Activated CD4-positive, CD25-positive, alpha-beta regulatory T cell treated with anti-CD3 and anti-CD28 coated beads, Interleukin-2, amount 50 U/mL, for 16 hours (primary cell): ENCODE measurements around the gene GFOD2.

Source experiments
- DNase-seq: peaks from one replicate; pipeline ENCODE4 v3.0.0-alpha.2; 2020; ENCODE audit warnings: low read depth, low spot score

Gene GFOD2

DNA sequence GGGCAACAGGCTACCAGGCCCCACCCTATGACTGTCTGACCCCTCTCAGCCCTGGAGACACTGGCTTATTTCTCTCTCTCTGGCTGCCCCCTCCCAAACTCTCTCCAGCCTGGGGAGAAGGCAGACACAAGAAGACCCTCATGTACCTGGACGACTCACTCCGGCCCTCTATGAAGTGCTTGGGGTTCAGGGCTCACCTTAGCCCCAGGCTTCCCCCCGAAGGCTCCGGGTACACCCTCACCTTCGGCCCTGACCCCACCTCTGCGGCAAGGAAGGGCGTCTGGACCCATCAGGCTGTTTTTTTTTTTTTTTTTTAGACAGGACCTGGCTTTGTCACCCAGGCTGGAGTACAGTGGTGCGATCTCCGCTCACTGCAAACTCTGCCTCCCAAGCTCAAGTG is 75.1 kb downstream of the GFOD2 start:
- DNase-seq = no peak

DNA sequence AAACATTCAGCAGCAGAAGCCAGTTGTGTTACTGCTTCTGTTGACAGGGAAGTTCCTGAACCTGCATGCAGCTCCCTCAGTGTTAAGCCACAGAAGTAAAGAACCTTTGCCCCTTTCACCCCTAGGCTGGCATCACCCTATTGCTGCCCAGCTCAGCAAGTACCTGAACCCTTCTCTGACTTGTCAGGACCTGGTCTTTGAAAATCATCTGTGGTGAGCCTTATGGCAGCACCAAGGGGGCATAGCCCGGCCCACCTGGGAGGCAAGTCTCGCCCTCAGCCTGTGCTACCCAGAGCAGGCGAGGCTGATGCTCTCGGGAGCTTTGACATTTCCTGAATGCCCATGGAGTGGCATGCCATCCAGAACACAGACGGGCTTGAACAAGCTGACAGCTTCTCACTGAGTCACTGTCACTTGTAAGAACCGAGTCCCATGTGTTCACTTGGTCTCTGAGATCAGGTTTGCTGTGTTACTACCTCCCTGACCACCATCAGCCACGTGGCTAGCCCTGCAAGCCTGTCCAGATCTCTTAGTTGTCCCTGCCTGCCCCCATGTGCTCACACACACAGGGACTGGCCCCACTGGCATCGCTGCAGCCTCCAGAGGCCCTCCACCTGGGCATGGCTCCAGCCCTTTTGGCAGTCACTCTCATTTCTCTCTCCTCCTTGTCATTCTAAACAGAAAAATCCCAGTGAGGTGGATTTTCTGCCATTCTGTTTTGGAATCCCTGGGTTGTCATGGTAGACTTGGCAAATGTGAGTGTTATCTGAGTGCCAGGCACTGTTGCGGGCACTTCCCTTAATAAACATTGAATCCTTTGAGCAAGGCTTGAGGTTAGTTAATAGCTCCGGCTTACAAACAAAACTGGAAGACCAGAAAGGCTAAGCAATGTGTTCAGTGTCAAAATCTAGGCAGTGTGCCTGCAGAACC is 77.1 kb downstream of the GFOD2 start:
- DNase-seq = no peak

DNA sequence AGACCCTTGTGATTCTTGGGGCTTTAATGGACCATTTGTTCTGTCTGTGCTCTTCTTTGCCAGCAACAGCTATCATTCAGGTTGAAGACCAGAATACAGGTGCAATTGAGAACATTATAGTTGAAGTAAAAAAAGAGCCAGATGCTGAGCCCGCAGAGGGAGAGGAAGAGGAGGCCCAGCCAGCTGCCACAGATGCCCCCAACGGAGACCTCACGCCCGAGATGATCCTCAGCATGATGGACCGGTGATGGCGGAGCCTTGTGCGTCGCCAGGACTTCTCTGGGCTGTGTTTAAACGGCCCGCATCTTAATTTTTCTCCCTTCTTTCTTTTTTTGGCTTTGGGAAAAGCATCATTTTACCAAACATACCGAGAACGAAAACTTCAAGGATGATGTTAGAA is 81.5 kb downstream of the GFOD2 start:
- no peak for DNase-seq

DNA sequence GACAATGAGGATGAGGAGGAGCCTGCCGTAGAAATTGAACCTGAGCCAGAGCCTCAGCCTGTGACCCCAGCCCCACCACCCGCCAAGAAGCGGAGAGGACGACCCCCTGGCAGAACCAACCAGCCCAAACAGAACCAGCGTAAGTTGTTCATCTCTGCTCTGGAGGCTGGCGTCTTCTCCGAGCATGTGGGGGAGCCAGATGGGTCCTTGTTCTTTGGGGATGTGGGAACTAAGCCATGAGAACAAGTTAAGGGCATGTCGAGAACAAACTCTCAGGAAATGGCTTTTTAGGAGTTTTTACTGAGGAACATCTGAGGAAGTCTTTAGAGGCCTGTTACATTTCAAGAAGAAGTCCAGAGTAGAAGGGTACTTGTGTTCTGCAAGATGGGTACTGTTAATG is 82.4 kb downstream of the GFOD2 start:
- DNase-seq = no peak

DNA sequence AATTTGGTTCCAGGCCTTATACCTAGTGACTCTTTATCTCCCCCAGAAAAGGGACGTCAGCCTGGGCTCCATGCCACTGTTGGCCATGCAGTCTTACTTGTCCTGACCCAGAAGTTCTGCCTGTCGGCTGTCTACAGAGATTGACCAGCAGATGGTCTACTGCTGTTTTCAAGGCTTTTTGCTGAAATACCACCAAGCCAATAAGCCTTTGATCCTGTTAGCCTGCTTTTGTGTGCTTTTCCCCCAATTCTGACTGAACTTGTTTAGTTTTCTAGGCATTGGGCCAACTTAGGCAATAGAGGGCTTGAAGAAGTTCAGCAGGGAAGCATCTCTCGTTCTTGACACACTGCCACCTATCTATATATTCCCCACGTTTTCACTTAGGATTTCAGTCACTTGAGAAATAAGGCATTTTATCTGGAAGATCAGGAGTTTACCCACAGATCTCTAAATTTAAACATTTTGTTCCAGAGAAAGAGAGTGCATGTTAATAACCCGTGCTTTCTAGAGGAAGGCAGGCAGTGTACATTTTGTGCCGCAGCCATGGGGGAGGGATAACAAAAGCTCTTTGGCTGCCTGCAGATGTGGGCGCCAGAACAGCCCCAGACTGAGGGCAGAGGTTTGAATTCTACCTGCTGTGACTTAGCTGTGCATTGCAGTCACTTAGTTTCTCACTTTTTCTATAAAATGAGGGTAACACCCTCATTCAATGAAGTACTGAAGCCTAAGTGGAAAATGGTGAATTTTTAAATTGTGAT is 86.5 kb downstream of the GFOD2 start:
- no peak for DNase-seq

DNA sequence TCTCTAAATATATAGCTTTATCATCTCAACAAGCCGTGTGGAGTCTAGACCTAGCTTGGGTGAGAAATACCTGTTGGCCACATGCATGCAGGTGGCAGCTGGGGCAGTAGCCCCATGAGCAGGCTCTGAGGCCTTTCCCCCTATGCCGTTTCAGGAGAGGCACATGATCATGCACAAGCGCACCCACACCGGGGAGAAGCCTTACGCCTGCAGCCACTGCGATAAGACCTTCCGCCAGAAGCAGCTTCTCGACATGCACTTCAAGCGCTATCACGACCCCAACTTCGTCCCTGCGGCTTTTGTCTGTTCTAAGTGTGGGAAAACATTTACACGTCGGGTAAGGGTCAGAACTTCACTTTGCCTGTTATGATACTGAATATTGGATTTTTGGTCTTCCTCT is 90.9 kb downstream of the GFOD2 start:
- no peak for DNase-seq
